ENCODE measurements around the gene CNN1. TPM values are rescaled to one million over a fixed set of nuclear protein-coding genes. Genes with fewer than 3 reads are reported as not detected.

Gene CNN1
- total and polyA plus RNA-seq, 2 experiments from 2014 or later = 12.1 to 12.6 TPM

Small RNA genes lying within 50 kb of the gene (microRNA-seq; reads per million reads assigned to microRNA genes)
- not detected for gene MIR7974

Small RNA genes lying within 50 kb of the gene (small RNA-seq; reads per million reads assigned to genes)
- gene MIR7974 (0.93 reads per million, percentile 68 among the genes with 10 or more reads in this experiment), gene RN7SL833P (not detected)

Other genes starting within 250 kb of the CNN1 start
- gene TSPAN16, start 242.7 kb upstream of the CNN1 start, total RNA-seq = not detected in 2 replicates
- gene TSPAN16, start 242.7 kb upstream of the CNN1 start, polyA plus RNA-seq = not detected in 2 replicates
- gene RAB3D, start 199.2 kb upstream of the CNN1 start, total RNA-seq = 63.7 and 71.6 TPM in 2 replicates
- 27.3 and 32.6 TPM in 2 replicates for gene RAB3D, start 199.2 kb upstream of the CNN1 start, polyA plus RNA-seq
- gene TMEM205, start 192.6 kb upstream of the CNN1 start, total RNA-seq = 188 TPM in 2 replicates
- 199 and 212 TPM in 2 replicates for gene TMEM205, start 192.6 kb upstream of the CNN1 start, polyA plus RNA-seq
- gene CCDC159, start 192.3 kb upstream of the CNN1 start, total RNA-seq = 10.1 and 14.6 TPM in 2 replicates
- gene CCDC159, start 192.3 kb upstream of the CNN1 start, polyA plus RNA-seq = 27.1 and 46.3 TPM in 2 replicates
- gene PLPPR2, start 183.4 kb upstream of the CNN1 start, total RNA-seq = 10.9 and 25.9 TPM in 2 replicates
- 41.7 and 47.0 TPM in 2 replicates for gene PLPPR2, start 183.4 kb upstream of the CNN1 start, polyA plus RNA-seq
- gene SWSAP1, start 164.2 kb upstream of the CNN1 start, total RNA-seq = 2.2 and 3.1 TPM in 2 replicates
- 4.0 and 4.9 TPM in 2 replicates for gene SWSAP1, start 164.2 kb upstream of the CNN1 start, polyA plus RNA-seq
- 16.6 and 20.9 TPM in 2 replicates for gene EPOR, start 154.5 kb upstream of the CNN1 start, total RNA-seq
- 34.2 and 46.8 TPM in 2 replicates for gene EPOR, start 154.5 kb upstream of the CNN1 start, polyA plus RNA-seq
- 20.6 and 27.6 TPM in 2 replicates for gene RGL3, start 119.5 kb upstream of the CNN1 start, total RNA-seq
- gene RGL3, start 119.5 kb upstream of the CNN1 start, polyA plus RNA-seq = 55.6 and 94.8 TPM in 2 replicates
- gene ODAD3, start 103.7 kb upstream of the CNN1 start, total RNA-seq = 0.08 and 1.3 TPM in 2 replicates
- 1.4 and 1.9 TPM in 2 replicates for gene ODAD3, start 103.7 kb upstream of the CNN1 start, polyA plus RNA-seq
- 60.0 and 85.1 TPM in 2 replicates for gene PRKCSH, start 103.2 kb upstream of the CNN1 start, total RNA-seq
- gene PRKCSH, start 103.2 kb upstream of the CNN1 start, polyA plus RNA-seq = 245 and 251 TPM in 2 replicates
- 0.30 TPM in 1 of 2 replicates, not detected in the other for gene ELAVL3, start 57.8 kb upstream of the CNN1 start, total RNA-seq
- 0.11 and 0.18 TPM in 2 replicates for gene ELAVL3, start 57.8 kb upstream of the CNN1 start, polyA plus RNA-seq
- 8.4 and 9.5 TPM in 2 replicates for gene ZNF653, start 33.0 kb upstream of the CNN1 start, total RNA-seq
- 9.6 and 10.2 TPM in 2 replicates for gene ZNF653, start 33.0 kb upstream of the CNN1 start, polyA plus RNA-seq
- gene ECSIT, start 9.7 kb upstream of the CNN1 start, total RNA-seq = 32.5 and 36.3 TPM in 2 replicates
- gene ECSIT, start 9.7 kb upstream of the CNN1 start, polyA plus RNA-seq = 23.2 and 26.3 TPM in 2 replicates
- gene ELOF1, start 20.4 kb downstream of the CNN1 start, total RNA-seq = 28.1 and 30.3 TPM in 2 replicates
- gene ELOF1, start 20.4 kb downstream of the CNN1 start, polyA plus RNA-seq = 72.6 and 81.1 TPM in 2 replicates
- gene ACP5, start 38.8 kb downstream of the CNN1 start, total RNA-seq = 16.6 and 18.1 TPM in 2 replicates
- gene ACP5, start 38.8 kb downstream of the CNN1 start, polyA plus RNA-seq = 6.5 and 7.2 TPM in 2 replicates
- 20.7 and 21.2 TPM in 2 replicates for gene ZNF627, start 58.6 kb downstream of the CNN1 start, total RNA-seq
- 7.8 and 12.5 TPM in 2 replicates for gene ZNF627, start 58.6 kb downstream of the CNN1 start, polyA plus RNA-seq
- gene ZNF823, start 200.1 kb downstream of the CNN1 start, total RNA-seq = 10.4 and 13.9 TPM in 2 replicates
- 3.4 and 3.8 TPM in 2 replicates for gene ZNF823, start 200.1 kb downstream of the CNN1 start, polyA plus RNA-seq
- 6.2 and 6.7 TPM in 2 replicates for gene ZNF441, start 228.1 kb downstream of the CNN1 start, total RNA-seq
- 2.9 and 6.4 TPM in 2 replicates for gene ZNF441, start 228.1 kb downstream of the CNN1 start, polyA plus RNA-seq